ENCODE data around the gene WNT3A. TPM values are rescaled to one million over a fixed set of nuclear protein-coding genes. Genes with fewer than 3 reads are reported as not detected.

WNT3A gene
- total RNA-seq (ENCODE audit: low replicate concordance): not detected in 2 replicates

GRCh38 chr1:228006786-228007048 lies at the start of gene WNT3A:
WNT3A (plus strand) TSS chr1:228006998; CDS start chr1:228007129, 131 bp downstream.

GRCh38 chr1:228082214-228082917 lies 75.6 kb downstream of the WNT3A start, which contains the start of gene ARF1:
ARF1 (plus strand) TSS chr1:228082708; CDS start chr1:228097115, 14,407 bp downstream.

GRCh38 chr1:228102791-228103620 lies 96.2 kb downstream of the WNT3A start, which contains the start of gene C1orf35:
C1orf35 (minus strand) TSS chr1:228103325; CDS start chr1:228103227, 98 bp downstream.

GRCh38 chr1:228109073-228109961 lies 102.5 kb downstream of the WNT3A start, which contains the start of gene MRPL55:
MRPL55 (minus strand) TSS chr1:228109299; CDS start chr1:228108260, 1,039 bp downstream.

Other genes with a start within 250 kb of the WNT3A start
- gene PRSS38, start 191.3 kb upstream of the WNT3A start, total RNA-seq (ENCODE audit: low replicate concordance): not detected in 2 replicates
- 0.23 and 0.70 TPM in 2 replicates for gene WNT9A, start 59.1 kb upstream of the WNT3A start, total RNA-seq (ENCODE audit: low replicate concordance)
- gene ARF1, start 75.7 kb downstream of the WNT3A start, total RNA-seq (ENCODE audit: low replicate concordance): 294 and 435 TPM in 2 replicates
- gene C1orf35, start 96.3 kb downstream of the WNT3A start, total RNA-seq (ENCODE audit: low replicate concordance): 3.9 and 6.9 TPM in 2 replicates
- gene MRPL55, start 102.3 kb downstream of the WNT3A start, total RNA-seq (ENCODE audit: low replicate concordance): 78.5 and 80.0 TPM in 2 replicates
- gene GUK1, start 133.3 kb downstream of the WNT3A start, total RNA-seq (ENCODE audit: low replicate concordance): 640 and 916 TPM in 2 replicates
- 2.7 and 4.1 TPM in 2 replicates for gene GJC2, start 142.9 kb downstream of the WNT3A start, total RNA-seq (ENCODE audit: low replicate concordance)
- 1.5 and 2.3 TPM in 2 replicates for gene IBA57, start 158.8 kb downstream of the WNT3A start, total RNA-seq (ENCODE audit: low replicate concordance)
- gene OBSCN, start 201.0 kb downstream of the WNT3A start, total RNA-seq (ENCODE audit: low replicate concordance): 3.7 and 20.0 TPM in 2 replicates

All from smooth muscle cell of the coronary artery (primary cell).